ENCODE results near the gene POM121L2.

DNA sequence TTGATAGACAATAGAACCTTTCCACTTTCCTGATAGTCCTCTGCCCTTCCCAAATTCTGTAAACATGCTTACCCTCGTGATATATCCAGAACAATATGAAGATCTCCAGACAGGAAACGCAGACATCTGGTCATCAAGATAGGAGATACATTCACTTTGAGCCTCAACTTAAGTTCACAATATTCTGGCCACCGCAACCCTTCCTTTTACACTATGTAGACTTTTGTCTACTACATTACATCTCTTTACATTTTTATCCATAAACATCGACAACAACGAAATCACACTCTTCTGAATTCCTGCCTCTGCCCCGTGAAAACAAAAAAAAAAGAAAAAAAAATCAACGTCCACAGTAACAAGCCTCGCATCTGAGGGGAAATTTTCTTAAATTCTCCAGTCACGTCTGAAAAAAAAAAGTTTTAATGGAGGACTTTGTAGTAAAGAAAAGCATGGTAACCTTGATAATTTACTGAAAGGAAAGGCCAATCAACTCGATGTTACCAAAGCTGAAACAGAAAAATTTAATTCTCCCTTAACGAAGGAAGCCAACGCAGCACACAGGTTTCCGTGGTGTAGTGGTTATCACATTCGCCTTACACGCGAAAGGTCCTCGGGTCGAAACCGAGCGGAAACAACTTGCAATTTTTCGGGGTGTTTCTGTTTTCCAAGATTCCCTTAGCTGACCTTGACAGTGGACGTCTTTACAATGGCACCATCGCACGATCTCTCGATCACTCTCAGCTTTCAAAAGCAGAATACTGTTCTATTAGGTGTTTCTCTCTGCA, 21.8 kb downstream of the POM121L2 start:
- no peak for TF ChIP-seq CTCF (conservative IDR thresholded peaks at IDR 0.05)
- no peak for TF ChIP-seq ZFX (IDR thresholded peaks at IDR 0.05)

Data from C4-2B (cell line).